A549 treated with RU486 at 1 μM for 4 hours (cell line): ENCODE results near the gene CA9. TPM values are rescaled to one million over a fixed set of nuclear protein-coding genes. Genes with fewer than 3 reads are reported as not detected.

Experiments used
- total RNA-seq: library from RNA; stranded (reverse); fragments of 200-300 nt; extraction: Qiagen RNA extraction; gene quantifications from 5 replicates; pipeline ENCODE4 v1.2.3, GENCODE V29; 2022; ENCODE audit warnings: low read depth

CA9 gene
- total RNA-seq: 4.1 to 7.3 TPM (median 4.6 TPM) in 5 replicates

DNA sequence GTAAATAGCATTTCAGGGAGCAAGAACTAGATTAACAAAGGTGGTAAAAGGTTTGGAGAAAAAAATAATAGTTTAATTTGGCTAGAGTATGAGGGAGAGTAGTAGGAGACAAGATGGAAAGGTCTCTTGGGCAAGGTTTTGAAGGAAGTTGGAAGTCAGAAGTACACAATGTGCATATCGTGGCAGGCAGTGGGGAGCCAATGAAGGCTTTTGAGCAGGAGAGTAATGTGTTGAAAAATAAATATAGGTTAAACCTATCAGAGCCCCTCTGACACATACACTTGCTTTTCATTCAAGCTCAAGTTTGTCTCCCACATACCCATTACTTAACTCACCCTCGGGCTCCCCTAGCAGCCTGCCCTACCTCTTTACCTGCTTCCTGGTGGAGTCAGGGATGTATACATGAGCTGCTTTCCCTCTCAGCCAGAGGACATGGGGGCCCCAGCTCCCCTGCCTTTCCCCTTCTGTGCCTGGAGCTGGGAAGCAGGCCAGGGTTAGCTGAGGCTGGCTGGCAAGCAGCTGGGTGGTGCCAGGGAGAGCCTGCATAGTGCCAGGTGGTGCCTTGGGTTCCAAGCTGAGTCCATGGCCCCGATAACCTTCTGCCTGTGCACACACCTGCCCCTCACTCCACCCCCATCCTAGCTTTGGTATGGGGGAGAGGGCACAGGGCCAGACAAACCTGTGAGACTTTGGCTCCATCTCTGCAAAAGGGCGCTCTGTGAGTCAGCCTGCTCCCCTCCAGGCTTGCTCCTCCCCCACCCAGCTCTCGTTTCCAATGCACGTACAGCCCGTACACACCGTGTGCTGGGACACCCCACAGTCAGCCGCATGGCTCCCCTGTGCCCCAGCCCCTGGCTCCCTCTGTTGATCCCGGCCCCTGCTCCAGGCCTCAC lies at the start of gene CA9:
Gene CA9 (plus strand): TSS at position 797 of the 893 bp plus-strand sequence. CDS start 32 bp downstream, at position 829.

DNA sequence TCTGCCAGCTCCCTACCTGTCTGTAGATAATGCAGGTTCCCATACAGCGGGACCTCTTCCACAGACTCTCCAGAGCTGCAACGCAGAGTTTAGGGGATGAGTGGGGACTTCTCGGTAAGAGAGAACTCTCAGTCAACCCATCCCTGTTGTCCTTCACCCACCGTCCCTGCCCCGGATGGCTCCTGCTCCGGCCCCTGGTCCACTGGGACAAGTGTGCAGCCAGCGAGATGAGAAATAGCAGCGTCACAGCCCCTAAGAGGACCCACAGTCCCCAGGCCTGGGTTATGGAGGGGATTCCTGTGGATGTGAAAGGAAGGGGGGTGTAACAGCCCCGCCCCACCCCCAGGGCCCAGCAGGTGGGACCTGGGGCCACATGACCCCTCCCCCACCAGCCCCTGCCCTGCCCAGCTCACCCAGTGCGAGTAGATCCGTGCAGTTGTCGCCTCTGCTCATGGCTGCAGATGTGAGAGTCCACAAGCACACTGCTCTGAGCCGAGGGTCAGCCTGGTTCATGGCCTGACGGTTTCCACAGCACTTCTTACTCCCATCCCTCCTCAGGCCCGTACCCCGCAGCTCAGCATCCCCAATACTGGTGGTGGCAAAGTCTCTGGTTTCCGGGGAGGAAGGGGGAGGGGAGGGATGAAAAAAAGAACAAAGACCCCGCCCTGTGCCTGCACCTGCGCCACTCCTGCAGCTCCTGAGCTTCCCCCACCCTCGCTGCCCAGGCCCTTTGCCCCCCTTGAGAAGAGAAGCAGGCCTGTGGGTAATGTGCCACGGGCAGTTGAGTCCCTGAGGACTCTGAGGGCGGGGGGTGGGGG lies 23.2 kb upstream of the CA9 start, which contains the start of gene SIT1:
Gene SIT1 (minus strand): TSS at position 591 of the 818 bp plus-strand sequence. CDS start 78 bp downstream, at position 513.

GRCh38 chr9:35657546-35658136 lies 16.1 kb upstream of the CA9 start, which contains the start of gene RMRP:
RMRP (minus strand) TSS chr9:35658019.

DNA sequence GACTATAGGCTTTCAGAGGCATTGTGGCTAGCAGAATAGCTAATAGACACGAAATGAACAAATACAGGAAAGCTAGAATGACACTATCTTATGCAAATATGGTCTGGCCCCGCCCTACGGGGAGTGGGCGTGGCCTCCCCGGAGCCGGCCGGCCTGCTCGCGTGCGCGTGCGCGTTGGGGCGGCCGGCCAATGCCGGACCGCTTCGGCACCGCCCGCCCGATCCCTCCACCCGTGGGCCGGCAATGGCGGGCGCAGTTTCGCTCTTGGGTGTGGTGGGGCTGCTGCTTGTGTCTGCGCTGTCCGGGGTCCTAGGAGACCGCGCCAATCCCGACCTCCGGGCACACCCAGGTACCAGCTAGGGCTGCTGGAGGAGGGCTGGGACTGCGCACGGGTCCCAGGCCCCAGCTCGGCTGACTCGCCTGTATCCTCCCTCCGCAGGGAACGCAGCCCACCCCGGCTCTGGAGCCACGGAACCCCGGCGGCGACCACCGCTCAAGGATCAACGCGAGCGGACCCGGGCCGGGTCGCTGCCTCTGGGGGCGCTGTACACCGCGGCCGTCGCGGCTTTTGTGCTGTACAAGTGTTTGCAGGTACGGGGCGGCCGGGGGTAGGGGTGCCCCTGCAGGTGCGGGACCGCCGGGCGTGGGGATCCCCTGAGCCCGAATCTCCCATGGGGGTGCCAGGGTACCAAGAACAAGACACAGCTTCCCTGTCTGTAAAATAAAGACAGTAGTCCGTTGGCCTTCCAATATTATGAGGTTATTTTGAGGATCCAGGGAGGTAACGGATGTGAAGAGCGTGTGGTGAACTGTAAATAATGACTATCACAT lies 15.4 kb upstream of the CA9 start, which contains the start of gene CCDC107:
Gene CCDC107 (plus strand): TSS at position 156 of the 831 bp plus-strand sequence. CDS start 88 bp downstream, at position 244.

GRCh38 chr9:35664531-35665470 lies 8.9 kb upstream of the CA9 start, which contains the start of gene ARHGEF39:
ARHGEF39 (minus strand) TSS chr9:35665195; CDS start chr9:35665169, 26 bp downstream.

DNA sequence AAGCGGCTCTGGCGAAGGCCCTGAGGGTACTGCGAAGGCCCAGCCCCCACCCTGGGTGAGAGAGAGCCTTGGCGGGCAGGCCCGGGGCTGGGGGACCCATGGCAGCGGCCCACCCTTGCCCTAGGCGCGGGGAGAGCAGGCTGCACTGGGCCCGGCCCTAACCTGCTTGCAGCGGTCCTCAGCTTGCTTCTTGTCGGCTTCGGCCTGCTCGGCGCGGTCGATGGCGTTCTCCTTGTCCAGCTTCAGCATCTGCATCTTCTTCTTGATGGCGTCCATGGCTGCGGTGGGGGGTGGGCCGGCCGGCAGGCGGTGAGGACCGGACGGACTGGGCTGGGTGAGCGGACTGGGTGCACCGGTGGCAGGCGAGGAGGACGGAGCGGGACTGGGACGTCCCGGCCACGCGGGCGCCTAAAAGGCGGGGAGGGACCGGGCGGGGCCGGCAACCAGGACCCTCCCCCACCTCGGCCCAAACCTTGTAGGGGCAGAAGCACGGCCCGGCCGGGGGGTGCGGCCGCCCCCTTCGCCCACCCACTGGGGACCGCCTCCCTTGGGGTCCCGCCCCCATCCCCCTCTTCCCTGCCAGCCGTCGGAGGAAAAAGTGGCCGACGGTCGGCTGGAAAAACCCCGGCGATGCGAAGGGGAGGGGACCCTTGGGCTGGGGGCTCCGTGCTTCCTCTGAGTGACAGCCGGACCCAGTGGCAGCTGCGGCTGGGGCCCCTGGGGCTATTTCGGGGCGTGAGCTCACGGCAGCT lies 16.0 kb downstream of the CA9 start, which contains the start of gene TPM2:
Gene TPM2 (minus strand): TSS at position 384 of the 752 bp plus-strand sequence. CDS start 108 bp downstream, at position 276.

Other genes with a start within 250 kb of the CA9 start
- gene RUSC2, start 183.8 kb upstream of the CA9 start, total RNA-seq: 19.3 to 28.0 TPM (median 24.6 TPM) in 5 replicates
- 18.3 to 28.1 TPM (median 22.9 TPM) in 5 replicates for gene TESK1, start 68.7 kb upstream of the CA9 start, total RNA-seq
- 0.25 to 0.30 TPM (median 0.30 TPM) in 3 of 5 replicates, not detected in the others for gene CD72, start 55.5 kb upstream of the CA9 start, total RNA-seq
- gene SIT1, start 23.0 kb upstream of the CA9 start, total RNA-seq: not detected in 5 replicates
- gene RMRP, start 15.9 kb upstream of the CA9 start, total RNA-seq: 8.3 to 13.4 TPM (median 12.5 TPM) in 3 of 5 replicates, not detected in the others
- 20.4 to 28.0 TPM (median 23.9 TPM) in 5 replicates for gene CCDC107, start 15.6 kb upstream of the CA9 start, total RNA-seq
- gene ARHGEF39, start 8.7 kb upstream of the CA9 start, total RNA-seq: 12.8 to 19.8 TPM (median 17.1 TPM) in 5 replicates
- gene TPM2, start 16.0 kb downstream of the CA9 start, total RNA-seq: 613 to 691 TPM (median 662 TPM) in 5 replicates
- 113 to 128 TPM (median 115 TPM) in 5 replicates for gene TLN1, start 58.3 kb downstream of the CA9 start, total RNA-seq
- gene CREB3, start 58.7 kb downstream of the CA9 start, total RNA-seq: 55.7 to 63.8 TPM (median 58.4 TPM) in 5 replicates
- 23.1 to 31.3 TPM (median 30.0 TPM) in 5 replicates for gene GBA2, start 75.3 kb downstream of the CA9 start, total RNA-seq
- gene RGP1, start 75.4 kb downstream of the CA9 start, total RNA-seq: 11.2 to 15.6 TPM (median 14.7 TPM) in 5 replicates
- 0.29 to 0.82 TPM (median 0.31 TPM) in 3 of 5 replicates, not detected in the others for gene MSMP, start 80.3 kb downstream of the CA9 start, total RNA-seq
- 4.4 to 6.3 TPM (median 5.8 TPM) in 5 replicates for gene NPR2, start 117.7 kb downstream of the CA9 start, total RNA-seq
- 0.26 to 0.47 TPM (median 0.41 TPM) in 5 replicates for gene SPAG8, start 138.3 kb downstream of the CA9 start, total RNA-seq
- gene HINT2, start 141.1 kb downstream of the CA9 start, total RNA-seq: 70.2 to 119 TPM (median 98.2 TPM) in 5 replicates
- gene FAM221B, start 154.8 kb downstream of the CA9 start, total RNA-seq: not detected in 5 replicates
- 2.1 to 4.7 TPM (median 3.0 TPM) in 5 replicates for gene TMEM8B, start 155.3 kb downstream of the CA9 start, total RNA-seq
- gene OR13J1, start 196.5 kb downstream of the CA9 start, total RNA-seq: not detected in 5 replicates
- 0.28 to 0.48 TPM (median 0.30 TPM) in 3 of 5 replicates, not detected in the others for gene HRCT1, start 232.3 kb downstream of the CA9 start, total RNA-seq
- not detected in 5 replicates for gene SPAAR, start 235.6 kb downstream of the CA9 start, total RNA-seq